Natural killer cell (primary cell): ENCODE results near the gene PSMC4. TPM values are rescaled to one million over a fixed set of nuclear protein-coding genes. Genes with fewer than 3 reads are reported as not detected.

ENCODE experiments used
- ATAC-seq, 3 donors: fragments of 150-1000 bp in 2 of 3; fragments of 200-7000 bp in 1 of 3; cut with Tn5 transposase; 1 replicate in 1 of 3; 2 replicates in 2 of 3; pipeline ENCODE4 v1.10.0; 2021; ENCODE audit warnings: mild to moderate bottlenecking in 2 of 3, moderate library complexity in 2 of 3
- DNase-seq, 2 donors: peaks; one replicate each; pipeline versions ENCODE4 v3.0.0 to v3.0.0-alpha.2; 2013 to 2021; ENCODE audit warnings: mixed read lengths in 1 of 2
- H3K27ac ChIP-seq: one replicate; pipeline ENCODE4 v1.5.1; 2013; ENCODE audit warnings: mild to moderate bottlenecking, low read length
- H3K27me3 ChIP-seq: one replicate; pipeline ENCODE4 v1.6.1; 2013; ENCODE audit warnings: low read length; ENCODE audit not compliant: control insufficient read depth, insufficient read depth
- H3K36me3 ChIP-seq: one replicate; pipeline ENCODE4 v1.6.1; 2013; ENCODE audit warnings: low read length; ENCODE audit not compliant: control insufficient read depth, insufficient read depth
- H3K4me1 ChIP-seq: one replicate; pipeline ENCODE4 v1.6.1; 2013; ENCODE audit warnings: low read length; ENCODE audit not compliant: control insufficient read depth, insufficient read depth
- H3K4me3 ChIP-seq: one replicate; pipeline ENCODE4 v1.5.1; 2013; ENCODE audit warnings: low read length
- H3K9me3 ChIP-seq: one replicate; pipeline ENCODE4 v1.6.1; 2013; ENCODE audit warnings: low read length; ENCODE audit not compliant: control insufficient read depth, insufficient read depth
- H3K27ac Mint-ChIP-seq, 2 donors: one replicate each; pipeline ENCODE4 v1.8.0; 2022; ENCODE audit warnings: mild to moderate bottlenecking in 2 of 2, mixed read lengths in 2 of 2, moderate library complexity in 1 of 2
- H3K27me3 Mint-ChIP-seq, 2 donors: one replicate each; pipeline ENCODE4 v1.8.0; 2022; ENCODE audit warnings: low read depth in 2 of 2, mixed read lengths in 2 of 2
- H3K36me3 Mint-ChIP-seq: one replicate; pipeline ENCODE4 v1.8.0; 2022; ENCODE audit warnings: mixed read lengths
- H3K4me1 Mint-ChIP-seq, 2 donors: one replicate each; pipeline ENCODE4 v1.8.0; 2022; ENCODE audit warnings: mixed read lengths in 2 of 2
- H3K4me3 Mint-ChIP-seq: one replicate; pipeline ENCODE4 v1.8.0; 2022; ENCODE audit warnings: mild to moderate bottlenecking, moderate library complexity, mixed read lengths
- H3K9me3 Mint-ChIP-seq, 2 donors: one replicate each; pipeline ENCODE4 v1.8.0; 2022; ENCODE audit warnings: mixed read lengths in 2 of 2
- WGBS: methylation state at CpG from one replicate; pipeline ENCODE4 v1.1.7; 2013; ENCODE audit warnings: missing lambda C conversion rate; ENCODE audit not compliant: insufficient coverage; 5-methylcytosine and 5-hydroxymethylcytosine counted together
- intact Hi-C: fragments of 100-400 bp; cut with micrococcal nuclease; formaldehyde crosslinking; loops from one replicate; pipeline ENCODE4 v1.14.2; 2022
- total RNA-seq, 4 donors: library from RNA; stranded (reverse); fragments of 120-200 nt in 1 of 4; gene quantifications; one replicate each; pipeline versions ENCODE4 v1.2.3 to v1.2.4, GENCODE V29; 2013 to 2022
- TF ChIP-seq, protein P1 (sequence below): fragments of 200-600 bp; IDR thresholded peaks from one replicate; pipeline ENCODE4 v1.8.0; 2022; ENCODE audit warnings: antibody characterized with exemption

Gene PSMC4
- total RNA-seq, 3 donors from 2014 or later (not counting 1 experiment from before 2014, with no cell fraction given), result 84.9 to 116 (median 101) TPM

- DNase-seq (no peak), ATAC-seq (no peak)
- peaks cover 54% of the 10 kb centered on the region for H3K4me1 ChIP-seq
- TF ChIP-seq, protein P1, sequence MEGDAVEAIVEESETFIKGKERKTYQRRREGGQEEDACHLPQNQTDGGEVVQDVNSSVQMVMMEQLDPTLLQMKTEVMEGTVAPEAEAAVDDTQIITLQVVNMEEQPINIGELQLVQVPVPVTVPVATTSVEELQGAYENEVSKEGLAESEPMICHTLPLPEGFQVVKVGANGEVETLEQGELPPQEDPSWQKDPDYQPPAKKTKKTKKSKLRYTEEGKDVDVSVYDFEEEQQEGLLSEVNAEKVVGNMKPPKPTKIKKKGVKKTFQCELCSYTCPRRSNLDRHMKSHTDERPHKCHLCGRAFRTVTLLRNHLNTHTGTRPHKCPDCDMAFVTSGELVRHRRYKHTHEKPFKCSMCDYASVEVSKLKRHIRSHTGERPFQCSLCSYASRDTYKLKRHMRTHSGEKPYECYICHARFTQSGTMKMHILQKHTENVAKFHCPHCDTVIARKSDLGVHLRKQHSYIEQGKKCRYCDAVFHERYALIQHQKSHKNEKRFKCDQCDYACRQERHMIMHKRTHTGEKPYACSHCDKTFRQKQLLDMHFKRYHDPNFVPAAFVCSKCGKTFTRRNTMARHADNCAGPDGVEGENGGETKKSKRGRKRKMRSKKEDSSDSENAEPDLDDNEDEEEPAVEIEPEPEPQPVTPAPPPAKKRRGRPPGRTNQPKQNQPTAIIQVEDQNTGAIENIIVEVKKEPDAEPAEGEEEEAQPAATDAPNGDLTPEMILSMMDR, result no peak
- intact Hi-C loops, result no loop called here
- Mint-ChIP-seq H3K36me3 (peaks cover 18% of the 10 kb centered on the region), H3K9me3 (peaks cover 2 to 11% of the 10 kb centered on the region in 2 donors), H3K4me1 (peaks cover 63 to 68% of the 10 kb centered on the region in 2 donors), H3K27me3 (no peaks in the 10 kb centered on the region), H3K4me3 (peak overlapping the region; percentile 91), H3K27ac (peak overlapping the region; percentile 89 to 97)
- no peaks in the 10 kb centered on the region for H3K27me3 ChIP-seq
- 8% methylated on average over 3 of the region's 4 CpGs for WGBS
- H3K36me3 ChIP-seq, result no peaks in the 10 kb centered on the region
- no peaks in the 10 kb centered on the region for H3K9me3 ChIP-seq
- peak overlapping the region; percentile 94 for H3K27ac ChIP-seq
- H3K4me3 ChIP-seq, result no peak overlapping the region
These were observed 28.6 kb upstream of the PSMC4 start for GRCh38 chr19:39942366-39942730.

- DNase-seq, result no peak
- TF ChIP-seq, protein P1, result no peak
These were observed 27.4 kb upstream of the PSMC4 start for GRCh38 chr19:39943586-39943985.

GRCh38 chr19:39946532-39946931 lies 24.4 kb upstream of the PSMC4 start:
- peak overlapping the region; percentile 17 for H3K4me3 Mint-ChIP-seq
- no peak overlapping the region for H3K4me3 ChIP-seq
- no peaks in the 10 kb centered on the region for H3K9me3 ChIP-seq
- intact Hi-C loops, result no loop called here
- 70% methylated on average over 4 of the region's 4 CpGs for WGBS
- H3K36me3 ChIP-seq, result no peaks in the 10 kb centered on the region
- TF ChIP-seq, protein P1, result no peak
- H3K27me3 ChIP-seq, result no peaks in the 10 kb centered on the region
- peak overlapping the region in 1 of 2 donors; percentile 74 for H3K27ac Mint-ChIP-seq
- peaks cover 48 to 53% of the 10 kb centered on the region in 2 donors for H3K4me1 Mint-ChIP-seq
- H3K36me3 Mint-ChIP-seq, result no peaks in the 10 kb centered on the region
- no peak overlapping the region for H3K27ac ChIP-seq
- H3K27me3 Mint-ChIP-seq, result no peaks in the 10 kb centered on the region
- DNase-seq (no peak), ATAC-seq (no peak)
- H3K4me1 ChIP-seq, result peaks cover 55% of the 10 kb centered on the region
- H3K9me3 Mint-ChIP-seq, result no peaks in the 10 kb centered on the region

More at GRCh38 chr19:39943586-39943985, 27.4 kb upstream of the PSMC4 start:
- no peak for ATAC-seq
- Histone ChIP-seq H3K4me3 (no peak overlapping the region), H3K27me3 (no peaks in the 10 kb centered on the region), H3K36me3 (no peaks in the 10 kb centered on the region), H3K27ac (peak overlapping the region; percentile 87), H3K9me3 (no peaks in the 10 kb centered on the region), H3K4me1 (peaks cover 51% of the 10 kb centered on the region)
- H3K9me3 Mint-ChIP-seq, result peaks cover 2 to 11% of the 10 kb centered on the region in 2 donors
- H3K27me3 Mint-ChIP-seq, result no peaks in the 10 kb centered on the region
- H3K4me1 Mint-ChIP-seq, result peaks cover 62 to 66% of the 10 kb centered on the region in 2 donors
- WGBS, result 86% methylated on average over 4 of the region's 7 CpGs
- peak overlapping the region; percentile 71 for H3K4me3 Mint-ChIP-seq
- H3K27ac Mint-ChIP-seq, result peak overlapping the region; percentile 89 to 97
- intact Hi-C loops, result no loop called here
- peaks cover 18% of the 10 kb centered on the region for H3K36me3 Mint-ChIP-seq
